Calu3 (cell line): ENCODE data around the gene ZNF550. TPM values are rescaled to one million over a fixed set of nuclear protein-coding genes. Genes with fewer than 3 reads are reported as not detected.
"Not testable (repeated sequence)": the region's sequence is repeated elsewhere in the genome, so short reads cannot be mapped to it uniquely, and the experiment has no call there.

ENCODE experiments used
- BruUV-seq: library from RNA; stranded (reverse); fragments of 400-500 nt; replicated peaks from 2 replicates; lab custom pipeline; 2021; lab: Mats Ljungman, UMichigan
- CTCF ChIA-PET: fragments of 300-600 bp; sonication (Branson Sonifier 250); formaldehyde crosslinking; loops from one replicate; lab custom pipeline; 2022; ENCODE audit warnings: antibody characterized with exemption; lab: Charles Lee
- DNase-seq: peaks from one replicate; pipeline ENCODE4 v3.0.0; 2022
- H3K27ac Mint-ChIP-seq: one replicate; pipeline ENCODE4 v1.8.0; 2022; ENCODE audit warnings: mixed read lengths; ENCODE audit not compliant: unreplicated experiment
- H3K27me3 Mint-ChIP-seq: one replicate; pipeline ENCODE4 v1.8.0; 2022; ENCODE audit warnings: mixed read lengths; ENCODE audit not compliant: unreplicated experiment
- H3K36me3 Mint-ChIP-seq: one replicate; pipeline ENCODE4 v1.8.0; 2022; ENCODE audit warnings: mild to moderate bottlenecking, moderate library complexity, mixed read lengths; ENCODE audit not compliant: insufficient read depth, unreplicated experiment
- H3K4me1 Mint-ChIP-seq: one replicate; pipeline ENCODE4 v1.8.0; 2022; ENCODE audit warnings: mild to moderate bottlenecking, low read depth, mixed read lengths; ENCODE audit not compliant: unreplicated experiment
- H3K4me3 Mint-ChIP-seq: one replicate; pipeline ENCODE4 v1.8.0; 2022; ENCODE audit warnings: mild to moderate bottlenecking, low read depth, moderate library complexity, mixed read lengths; ENCODE audit not compliant: unreplicated experiment
- H3K9me3 Mint-ChIP-seq: one replicate; pipeline ENCODE4 v1.8.0; 2022; ENCODE audit warnings: low read depth, mixed read lengths; ENCODE audit not compliant: unreplicated experiment
- CTCF ChIP-seq: fragments of 200-600 bp; IDR thresholded peaks from one replicate; pipeline ENCODE4 v1.8.0; 2022; ENCODE audit warnings: antibody characterized with exemption; ENCODE audit not compliant: unreplicated experiment
- intact Hi-C: fragments of 100-400 bp; cut with micrococcal nuclease; formaldehyde crosslinking; loops from one replicate; pipeline ENCODE4 v1.10.0; 2022; ENCODE audit not compliant: unreplicated experiment
- total RNA-seq: library from RNA; stranded (reverse); gene quantifications from 2 replicates; pipeline ENCODE4 v1.2.3, GENCODE V29; 2022

The ZNF550 gene
- total RNA-seq, 1 experiment from 2014 or later: 18.6 TPM

- TSS peak; percentile 30 for BruUV-seq
- peak; percentile 92 for DNase-seq
- no peak for TF ChIP-seq CTCF
- CTCF ChIA-PET: interaction anchor here (0.5 to 0.6 kb wide), 3 partner anchors 142 to 659 kb away, joined by 3 to 4 read pairs (median 4); no protein-coding TSS in a partner anchor
- H3K36me3 Mint-ChIP-seq: peaks cover 16% of the 10 kb centered on the region
- no peaks in the 10 kb centered on the region for H3K27me3 Mint-ChIP-seq
- intact Hi-C loops: no loop called here
- peaks cover 23% of the 10 kb centered on the region for H3K9me3 Mint-ChIP-seq
- H3K4me1 Mint-ChIP-seq: peaks cover 10% of the 10 kb centered on the region
- peak within 1 kb of the TSS; percentile 35 for H3K27ac Mint-ChIP-seq
- peak within 1 kb of the TSS; percentile 82 for H3K4me3 Mint-ChIP-seq
Measured at GRCh38 chr19:57527136-57527881, 32.4 kb downstream of the ZNF550 start, which contains the start of gene ZNF549. Gene ZNF549 (plus strand): TSS chr19:57527356. CDS start chr19:57527574, 218 bp downstream.

- BruUV-seq, H3K27me3 Mint-ChIP-seq, H3K4me3 Mint-ChIP-seq, DNase-seq, CTCF ChIA-PET, H3K4me1 Mint-ChIP-seq, intact Hi-C loops, H3K36me3 Mint-ChIP-seq, H3K27ac Mint-ChIP-seq: not testable (repeated sequence)
- peaks cover 17% of the 10 kb centered on the region for H3K9me3 Mint-ChIP-seq
Measured at GRCh38 chr19:57518021-57518420, 41.6 kb downstream of the ZNF550 start.

- H3K27me3 Mint-ChIP-seq: no peaks in the 10 kb centered on the region
- no peak for TF ChIP-seq CTCF
- no TSS peak for BruUV-seq
- H3K27ac Mint-ChIP-seq: no peak overlapping the region
- DNase-seq: no peak
- intact Hi-C loops: no loop called here
- CTCF ChIA-PET: no interaction called here
- H3K9me3 Mint-ChIP-seq: peaks cover 16% of the 10 kb centered on the region
- no peaks in the 10 kb centered on the region for H3K4me1 Mint-ChIP-seq
- H3K4me3 Mint-ChIP-seq: no peak overlapping the region
- H3K36me3 Mint-ChIP-seq: no peaks in the 10 kb centered on the region
Measured at GRCh38 chr19:57515255-57515654, 44.4 kb downstream of the ZNF550 start.

GRCh38 chr19:57512845-57513244, 46.8 kb downstream of the ZNF550 start:
- CTCF ChIA-PET: no interaction called here
- peak; percentile 22 for DNase-seq
- TF ChIP-seq CTCF: no peak
- H3K36me3 Mint-ChIP-seq: peaks cover 10% of the 10 kb centered on the region
- intact Hi-C loops: no loop called here
- no peaks in the 10 kb centered on the region for H3K4me1 Mint-ChIP-seq
- H3K27ac Mint-ChIP-seq: no peak overlapping the region
- no peaks in the 10 kb centered on the region for H3K27me3 Mint-ChIP-seq
- no peak overlapping the region for H3K4me3 Mint-ChIP-seq
- peaks cover 21% of the 10 kb centered on the region for H3K9me3 Mint-ChIP-seq
- no TSS peak for BruUV-seq

GRCh38 chr19:57511484-57511883, 48.2 kb downstream of the ZNF550 start:
- H3K4me3 Mint-ChIP-seq: no peak overlapping the region
- H3K4me1 Mint-ChIP-seq: no peaks in the 10 kb centered on the region
- no TSS peak for BruUV-seq
- peaks cover 23% of the 10 kb centered on the region for H3K36me3 Mint-ChIP-seq
- intact Hi-C loops: no loop called here
- no peak overlapping the region for H3K27ac Mint-ChIP-seq
- CTCF ChIA-PET: no interaction called here
- H3K27me3 Mint-ChIP-seq: no peaks in the 10 kb centered on the region
- DNase-seq: no peak
- TF ChIP-seq CTCF: no peak
- H3K9me3 Mint-ChIP-seq: peaks cover 21% of the 10 kb centered on the region
